ENCODE measurements around the gene DOCK2.

The DOCK2 gene

GRCh38 chr5:170011751-170012150 lies 374.7 kb downstream of the DOCK2 start:
- TF ChIP-seq CTCF (IDR thresholded peaks at IDR 0.05; ENCODE audit: low read depth, low read length, missing control alignments): no peak
- DNase-seq (ENCODE audit: extremely low read depth, low read depth): no peak
- no peak overlapping the region for H3K4me3 ChIP-seq (replicated peaks; ENCODE audit: low read depth, low read length)

- H3K4me3 ChIP-seq (replicated peaks; ENCODE audit: low read depth, low read length): no peak overlapping the region
- no peak for TF ChIP-seq CTCF (IDR thresholded peaks at IDR 0.05; ENCODE audit: low read depth, low read length, missing control alignments)
- DNase-seq (ENCODE audit: extremely low read depth, low read depth): no peak
These were observed 375.5 kb downstream of the DOCK2 start for GRCh38 chr5:170012622-170013021.

- no peak for TF ChIP-seq CTCF (IDR thresholded peaks at IDR 0.05; ENCODE audit: low read depth, low read length, missing control alignments)
- H3K4me3 ChIP-seq (replicated peaks; ENCODE audit: low read depth, low read length): no peak overlapping the region
- DNase-seq (ENCODE audit: extremely low read depth, low read depth): no peak
These were observed 383.3 kb downstream of the DOCK2 start for GRCh38 chr5:170020423-170020822.

- no peak for TF ChIP-seq CTCF (IDR thresholded peaks at IDR 0.05; ENCODE audit: low read depth, low read length, missing control alignments)
- H3K4me3 ChIP-seq (replicated peaks; ENCODE audit: low read depth, low read length): no peak overlapping the region
- no peak for DNase-seq (ENCODE audit: extremely low read depth, low read depth)
These were observed 384.4 kb downstream of the DOCK2 start for GRCh38 chr5:170021506-170021905.

- no peak for TF ChIP-seq CTCF (IDR thresholded peaks at IDR 0.05; ENCODE audit: low read depth, low read length, missing control alignments)
- H3K4me3 ChIP-seq (replicated peaks; ENCODE audit: low read depth, low read length): no peak overlapping the region
- no peak for DNase-seq (ENCODE audit: extremely low read depth, low read depth)
These were observed 388.8 kb downstream of the DOCK2 start for GRCh38 chr5:170025853-170026252.

GRCh38 chr5:170028124-170028523 lies 391.0 kb downstream of the DOCK2 start:
- DNase-seq (ENCODE audit: extremely low read depth, low read depth): no peak
- TF ChIP-seq CTCF (IDR thresholded peaks at IDR 0.05; ENCODE audit: low read depth, low read length, missing control alignments): no peak
- no peak overlapping the region for H3K4me3 ChIP-seq (replicated peaks; ENCODE audit: low read depth, low read length)

GRCh38 chr5:170034231-170034630 lies 397.2 kb downstream of the DOCK2 start:
- no peak for TF ChIP-seq CTCF (IDR thresholded peaks at IDR 0.05; ENCODE audit: low read depth, low read length, missing control alignments)
- DNase-seq (ENCODE audit: extremely low read depth, low read depth): no peak
- H3K4me3 ChIP-seq (replicated peaks; ENCODE audit: low read depth, low read length): no peak overlapping the region

Data from HFF-Myc (cell line).